ENCODE measurements around the gene FNDC3B. TPM values are rescaled to one million over a fixed set of nuclear protein-coding genes. Genes with fewer than 3 reads are reported as not detected.

The FNDC3B gene
- total and polyA plus RNA-seq, 5 donors from 2014 or later: 6.8 to 31.8 (median 11.7) TPM

DNA sequence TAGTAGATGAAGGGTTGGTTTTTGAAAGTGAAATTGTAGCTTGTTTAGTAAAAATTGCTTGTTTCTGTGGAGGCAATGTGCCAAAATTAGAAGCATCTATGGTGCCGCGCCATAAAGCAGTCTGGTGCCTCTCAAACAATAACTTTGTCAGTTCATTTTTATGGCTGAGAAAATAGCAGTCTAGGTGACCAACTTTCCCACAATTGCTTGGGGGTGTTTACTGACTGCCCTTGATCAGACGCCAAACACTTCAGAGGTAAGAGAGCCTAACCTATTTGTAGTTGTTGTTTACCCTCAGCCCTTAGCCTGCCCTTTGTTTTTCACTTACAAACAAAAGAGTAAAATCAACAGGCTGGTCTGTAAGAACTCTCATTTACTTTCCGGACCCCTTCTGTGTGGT, 174.5 kb downstream of the FNDC3B start:
- H3K36me3 Mint-ChIP-seq: no peaks in the 10 kb centered on the region
- ATAC-seq (ENCODE audit: low read depth in 2 of 2) (no peak), DNase-seq (no peak)
- H3K9me3 Mint-ChIP-seq: peaks cover 0 to 1% (median 0%) of the 10 kb centered on the region in 7 donors
- no peak overlapping the region for H3K27ac ChIP-seq (ENCODE audit: insufficient read depth, low read length, poor library complexity, severe bottlenecking)
- no peaks in the 10 kb centered on the region for H3K4me1 ChIP-seq (ENCODE audit: control insufficient read depth, insufficient read depth, low read length, poor library complexity, severe bottlenecking)
- H3K27ac Mint-ChIP-seq: no peak overlapping the region
- H3K4me3 ChIP-seq (ENCODE audit: low read depth, low read length): no peak overlapping the region
- H3K9me3 ChIP-seq (ENCODE audit: control insufficient read depth in 2 of 2, low read length in 2 of 2): no peaks in the 10 kb centered on the region
- no peaks in the 10 kb centered on the region for H3K36me3 ChIP-seq (ENCODE audit: control insufficient read depth, insufficient read depth, low read length)
- no peak overlapping the region for H3K4me3 Mint-ChIP-seq
- H3K27me3 ChIP-seq (ENCODE audit: control insufficient read depth, insufficient read depth, low read length): no peaks in the 10 kb centered on the region
- H3K27me3 Mint-ChIP-seq: no peaks in the 10 kb centered on the region
- peaks cover 4 to 25% (median 17%) of the 10 kb centered on the region in 4 donors for H3K4me1 Mint-ChIP-seq

GRCh38 chr3:172216267-172216666, 176.9 kb downstream of the FNDC3B start:
- H3K9me3 Mint-ChIP-seq: peaks cover 0 to 1% (median 0%) of the 10 kb centered on the region in 7 donors
- no peak overlapping the region for H3K4me3 ChIP-seq (ENCODE audit: low read depth, low read length)

GRCh38 chr3:172216911-172217310, 177.5 kb downstream of the FNDC3B start:
- Histone ChIP-seq H3K4me1 (ENCODE audit: control insufficient read depth, insufficient read depth, low read length, poor library complexity, severe bottlenecking) (no peaks in the 10 kb centered on the region), H3K4me3 (ENCODE audit: low read depth, low read length) (no peak overlapping the region), H3K9me3 (ENCODE audit: control insufficient read depth in 2 of 2, low read length in 2 of 2) (no peaks in the 10 kb centered on the region), H3K27me3 (ENCODE audit: control insufficient read depth, insufficient read depth, low read length) (no peaks in the 10 kb centered on the region), H3K36me3 (ENCODE audit: control insufficient read depth, insufficient read depth, low read length) (no peaks in the 10 kb centered on the region), H3K27ac (ENCODE audit: insufficient read depth, low read length, poor library complexity, severe bottlenecking) (no peak overlapping the region)
- H3K9me3 Mint-ChIP-seq: peaks cover 0 to 1% (median 0%) of the 10 kb centered on the region in 7 donors
- no peak for DNase-seq
- H3K36me3 Mint-ChIP-seq: no peaks in the 10 kb centered on the region
- peaks cover 13 to 46% (median 30%) of the 10 kb centered on the region in 4 donors for H3K4me1 Mint-ChIP-seq
- ATAC-seq (ENCODE audit: low read depth in 2 of 2): no peak
- H3K27ac Mint-ChIP-seq: no peak overlapping the region
- no peak overlapping the region for H3K4me3 Mint-ChIP-seq
- H3K27me3 Mint-ChIP-seq: no peaks in the 10 kb centered on the region

More at GRCh38 chr3:172216267-172216666, 176.9 kb downstream of the FNDC3B start:
- Mint-ChIP-seq H3K4me3 (no peak overlapping the region), H3K36me3 (no peaks in the 10 kb centered on the region), H3K27ac (no peak overlapping the region), H3K4me1 (peaks cover 12 to 42% (median 30%) of the 10 kb centered on the region in 4 donors), H3K27me3 (no peaks in the 10 kb centered on the region)
- ATAC-seq (ENCODE audit: low read depth in 2 of 2): no peak
- no peaks in the 10 kb centered on the region for H3K36me3 ChIP-seq (ENCODE audit: control insufficient read depth, insufficient read depth, low read length)
- no peaks in the 10 kb centered on the region for H3K9me3 ChIP-seq (ENCODE audit: control insufficient read depth in 2 of 2, low read length in 2 of 2)
- H3K27ac ChIP-seq (ENCODE audit: insufficient read depth, low read length, poor library complexity, severe bottlenecking): no peak overlapping the region
- no peaks in the 10 kb centered on the region for H3K27me3 ChIP-seq (ENCODE audit: control insufficient read depth, insufficient read depth, low read length)
- DNase-seq: no peak
- H3K4me1 ChIP-seq (ENCODE audit: control insufficient read depth, insufficient read depth, low read length, poor library complexity, severe bottlenecking): no peaks in the 10 kb centered on the region

- peaks cover 0 to 1% (median 0%) of the 10 kb centered on the region in 7 donors for H3K9me3 Mint-ChIP-seq
- peaks cover 13 to 47% (median 31%) of the 10 kb centered on the region in 4 donors for H3K4me1 Mint-ChIP-seq
- Histone ChIP-seq H3K36me3 (ENCODE audit: control insufficient read depth, insufficient read depth, low read length) (no peaks in the 10 kb centered on the region), H3K4me3 (ENCODE audit: low read depth, low read length) (no peak overlapping the region), H3K27ac (ENCODE audit: insufficient read depth, low read length, poor library complexity, severe bottlenecking) (no peak overlapping the region), H3K9me3 (ENCODE audit: control insufficient read depth in 2 of 2, low read length in 2 of 2) (no peaks in the 10 kb centered on the region), H3K4me1 (ENCODE audit: control insufficient read depth, insufficient read depth, low read length, poor library complexity, severe bottlenecking) (no peaks in the 10 kb centered on the region), H3K27me3 (ENCODE audit: control insufficient read depth, insufficient read depth, low read length) (no peaks in the 10 kb centered on the region)
- no peak overlapping the region for H3K27ac Mint-ChIP-seq
- no peak for ATAC-seq (ENCODE audit: low read depth in 2 of 2)
- H3K27me3 Mint-ChIP-seq: no peaks in the 10 kb centered on the region
- H3K36me3 Mint-ChIP-seq: no peaks in the 10 kb centered on the region
- DNase-seq: no peak
- H3K4me3 Mint-ChIP-seq: no peak overlapping the region
Observed at GRCh38 chr3:172217877-172218276, 178.5 kb downstream of the FNDC3B start.

GRCh38 chr3:172218350-172219323, 179.3 kb downstream of the FNDC3B start:
- Histone ChIP-seq H3K9me3 (ENCODE audit: control insufficient read depth in 2 of 2, low read length in 2 of 2) (no peaks in the 10 kb centered on the region), H3K36me3 (ENCODE audit: control insufficient read depth, insufficient read depth, low read length) (no peaks in the 10 kb centered on the region), H3K4me1 (ENCODE audit: control insufficient read depth, insufficient read depth, low read length, poor library complexity, severe bottlenecking) (no peaks in the 10 kb centered on the region), H3K27me3 (ENCODE audit: control insufficient read depth, insufficient read depth, low read length) (no peaks in the 10 kb centered on the region), H3K4me3 (ENCODE audit: low read depth, low read length) (no peak overlapping the region), H3K27ac (ENCODE audit: insufficient read depth, low read length, poor library complexity, severe bottlenecking) (no peak overlapping the region)
- H3K27me3 Mint-ChIP-seq: no peaks in the 10 kb centered on the region
- ATAC-seq (ENCODE audit: low read depth in 2 of 2) (no peak), DNase-seq (no peak)
- H3K4me3 Mint-ChIP-seq: no peak overlapping the region
- H3K4me1 Mint-ChIP-seq: peaks cover 13 to 48% (median 33%) of the 10 kb centered on the region in 4 donors
- H3K27ac Mint-ChIP-seq: peak overlapping the region in 2 of 3 donors; percentile 39 to 68
- peaks cover 0 to 1% (median 0%) of the 10 kb centered on the region in 7 donors for H3K9me3 Mint-ChIP-seq
- no peaks in the 10 kb centered on the region for H3K36me3 Mint-ChIP-seq

DNA sequence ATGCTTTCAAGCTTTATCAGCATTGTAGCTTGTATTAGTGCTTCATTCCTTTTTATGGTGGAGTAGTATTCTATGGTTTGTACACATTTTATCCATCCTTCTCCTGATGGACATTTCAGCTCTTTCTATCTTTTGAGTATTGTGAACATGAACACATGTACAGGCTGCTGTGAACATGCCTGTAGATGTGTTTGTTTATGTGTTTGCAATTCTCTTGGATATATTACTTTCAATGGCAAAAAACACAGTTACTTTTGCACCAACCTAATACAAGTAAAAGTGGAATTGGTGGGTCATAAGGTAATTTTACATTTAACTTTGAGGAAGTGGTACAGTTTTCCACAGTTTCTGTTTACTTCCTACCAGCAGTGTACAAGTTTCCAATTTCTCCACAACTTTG, 180.4 kb downstream of the FNDC3B start:
- no peak for ATAC-seq (ENCODE audit: low read depth in 2 of 2)
- H3K27me3 Mint-ChIP-seq: no peaks in the 10 kb centered on the region
- H3K9me3 ChIP-seq (ENCODE audit: control insufficient read depth in 2 of 2, low read length in 2 of 2): no peaks in the 10 kb centered on the region
- no peak overlapping the region for H3K27ac Mint-ChIP-seq
- no peak overlapping the region for H3K4me3 Mint-ChIP-seq
- H3K4me1 ChIP-seq (ENCODE audit: control insufficient read depth, insufficient read depth, low read length, poor library complexity, severe bottlenecking): no peaks in the 10 kb centered on the region
- H3K36me3 Mint-ChIP-seq: no peaks in the 10 kb centered on the region
- no peaks in the 10 kb centered on the region for H3K9me3 Mint-ChIP-seq
- no peak overlapping the region for H3K27ac ChIP-seq (ENCODE audit: insufficient read depth, low read length, poor library complexity, severe bottlenecking)
- DNase-seq: no peak
- H3K27me3 ChIP-seq (ENCODE audit: control insufficient read depth, insufficient read depth, low read length): no peaks in the 10 kb centered on the region
- peaks cover 13 to 48% (median 32%) of the 10 kb centered on the region in 4 donors for H3K4me1 Mint-ChIP-seq
- no peaks in the 10 kb centered on the region for H3K36me3 ChIP-seq (ENCODE audit: control insufficient read depth, insufficient read depth, low read length)
- H3K4me3 ChIP-seq (ENCODE audit: low read depth, low read length): no peak overlapping the region

DNA sequence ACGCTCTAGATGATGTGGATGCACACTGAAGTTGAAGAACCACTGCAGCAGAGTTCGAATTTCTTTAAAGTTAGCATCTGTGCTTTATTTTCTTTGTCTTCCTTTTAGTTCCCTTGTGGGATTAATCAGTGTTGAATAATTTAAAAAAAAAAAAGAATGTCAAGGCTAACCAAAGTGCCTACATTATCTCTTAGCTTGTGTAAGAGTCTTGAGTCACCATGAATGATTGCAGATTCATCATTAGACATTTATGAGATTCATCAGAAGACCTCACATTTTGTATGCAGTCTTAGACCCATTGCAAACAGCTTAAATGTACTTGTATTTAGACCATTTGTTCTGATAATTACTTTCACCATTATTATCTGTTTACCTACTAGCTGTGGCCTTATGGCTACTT, 182.2 kb downstream of the FNDC3B start:
- no peak overlapping the region for H3K27ac ChIP-seq (ENCODE audit: insufficient read depth, low read length, poor library complexity, severe bottlenecking)
- DNase-seq: no peak
- no peak for ATAC-seq (ENCODE audit: low read depth in 2 of 2)
- Mint-ChIP-seq H3K27ac (no peak overlapping the region), H3K4me3 (no peak overlapping the region), H3K4me1 (peaks cover 13 to 46% (median 30%) of the 10 kb centered on the region in 4 donors), H3K9me3 (no peaks in the 10 kb centered on the region), H3K27me3 (no peaks in the 10 kb centered on the region), H3K36me3 (no peaks in the 10 kb centered on the region)
- H3K27me3 ChIP-seq (ENCODE audit: control insufficient read depth, insufficient read depth, low read length): no peaks in the 10 kb centered on the region
- no peaks in the 10 kb centered on the region for H3K9me3 ChIP-seq (ENCODE audit: control insufficient read depth in 2 of 2, low read length in 2 of 2)
- no peaks in the 10 kb centered on the region for H3K4me1 ChIP-seq (ENCODE audit: control insufficient read depth, insufficient read depth, low read length, poor library complexity, severe bottlenecking)
- H3K36me3 ChIP-seq (ENCODE audit: control insufficient read depth, insufficient read depth, low read length): no peaks in the 10 kb centered on the region
- no peak overlapping the region for H3K4me3 ChIP-seq (ENCODE audit: low read depth, low read length)
